Right cardiac atrium (tissue), 5 donors: ENCODE data around the gene IL24. TPM values are rescaled to one million over a fixed set of nuclear protein-coding genes. Genes with fewer than 3 reads are reported as not detected.

Experiments
- ATAC-seq, 2 donors: fragments of 200-7000 bp; cut with Tn5 transposase; one replicate each; pipeline versions ENCODE4 v1.8.0 to v1.9.1; 2020; ENCODE audit warnings: moderate library complexity in 2 of 2, mild to moderate bottlenecking in 1 of 2
- DNase-seq, 3 donors: peaks; one replicate each; pipeline ENCODE4 v3.0.0-alpha.2; 2020
- H3K27ac ChIP-seq: one replicate; pipeline ENCODE4 v1.5.1; 2013; ENCODE audit warnings: mild to moderate bottlenecking, low read length, control low read depth, moderate library complexity
- H3K27me3 ChIP-seq: one replicate; pipeline ENCODE4 v1.6.1; 2013; ENCODE audit not compliant: control insufficient read depth, insufficient read depth
- H3K4me1 ChIP-seq: one replicate; pipeline ENCODE4 v1.6.1; 2013; ENCODE audit warnings: low read length; ENCODE audit not compliant: control insufficient read depth, insufficient read depth
- H3K4me3 ChIP-seq: one replicate; pipeline ENCODE4 v1.5.1; 2013; ENCODE audit warnings: low read length, control low read depth
- H3K9me3 ChIP-seq: one replicate; pipeline ENCODE4 v1.6.1; 2013; ENCODE audit warnings: low read length; ENCODE audit not compliant: control insufficient read depth
- WGBS: extraction: QIAGEN DNeasy Blood & Tissue Kit; methylation state at CpG from one replicate; pipeline ENCODE4 v1.1.7; 2013; 5-methylcytosine and 5-hydroxymethylcytosine counted together
- intact Hi-C, 4 donors: fragments of 100-400 bp; cut with DNase I; formaldehyde crosslinking; loops; one replicate each; pipeline versions ENCODE4 v1.11.0 to v1.14.0; 2022 to 2023
- polyA plus RNA-seq: library from polyadenylated mRNA; stranded (reverse); fragments of 200-250 nt; gene quantifications from one replicate; pipeline ENCODE4 v1.2.3, GENCODE V29; 2013
- total RNA-seq, 4 donors: library from RNA; stranded (reverse); fragmentation: NEBNext Ultra II Directional; extraction: Animal tissue kit (Norgen Biotek cat#: 25700); gene quantifications; one replicate each; pipeline ENCODE4 v1.2.1, GENCODE V29; 2021
- donor health status: healthy with polysubstance abuse.
- donor health status: DM: no; HTN: yes; CAD: no.
- donor health status: DM: no; HTN: no; CAD: no.
- donor health status: DM: no; HTN: yes; CAD: no; lungs with severe emphysema.
- donor health status: DM: yes; HTN: yes; CAD: no.

The IL24 gene
- total and polyA plus RNA-seq, 5 donors: not detected

GRCh38 chr1:206945779-206946178, 48.5 kb downstream of the IL24 start:
- Histone ChIP-seq H3K27ac (no peak overlapping the region), H3K9me3 (no peaks in the 10 kb centered on the region), H3K4me3 (no peak overlapping the region), H3K4me1 (no peaks in the 10 kb centered on the region), H3K27me3 (no peaks in the 10 kb centered on the region)
- no peak for DNase-seq
- 91% methylated on average over 4 of the region's 4 CpGs for whole genome bisulfite sequencing
- intact Hi-C loops: no loop called here
- ATAC-seq: no peak

- intact Hi-C loops: no loop called here
- WGBS: 51% methylated on average over 7 of the region's 7 CpGs
- Histone ChIP-seq H3K4me3 (no peak within 1 kb of the TSS), H3K9me3 (no peaks in the 10 kb centered on the region), H3K4me1 (no peaks in the 10 kb centered on the region), H3K27ac (no peak within 1 kb of the TSS), H3K27me3 (no peaks in the 10 kb centered on the region)
- ATAC-seq (no peak), DNase-seq (no peak)
Observed at GRCh38 chr1:206946261-206946660, 49.0 kb downstream of the IL24 start, which contains the start of gene PIGR. Gene PIGR, minus strand, starts transcription at chr1:206946466. Its CDS starts 5,935 bp downstream, at chr1:206940531.

- Histone ChIP-seq H3K4me1 (no peaks in the 10 kb centered on the region), H3K9me3 (no peaks in the 10 kb centered on the region), H3K27me3 (no peaks in the 10 kb centered on the region), H3K27ac (no peak overlapping the region), H3K4me3 (no peak overlapping the region)
- ATAC-seq: no peak
- intact Hi-C loops: no loop called here
- no peak for DNase-seq
- WGBS: 87% methylated on average over 3 of the region's 3 CpGs
Observed at GRCh38 chr1:206947255-206947654, 50.0 kb downstream of the IL24 start.

GRCh38 chr1:206949208-206949607, 52.0 kb downstream of the IL24 start:
- no peaks in the 10 kb centered on the region for H3K4me1 ChIP-seq
- 76% methylated on average over 4 of the region's 4 CpGs for WGBS
- DNase-seq: peak in 1 of 3 donors; percentile 51
- H3K27me3 ChIP-seq: no peaks in the 10 kb centered on the region
- H3K4me3 ChIP-seq: no peak overlapping the region
- no peak overlapping the region for H3K27ac ChIP-seq
- no peak for ATAC-seq
- intact Hi-C loops: no loop called here
- H3K9me3 ChIP-seq: no peaks in the 10 kb centered on the region

- Histone ChIP-seq H3K27ac (no peak overlapping the region), H3K27me3 (no peaks in the 10 kb centered on the region), H3K9me3 (no peaks in the 10 kb centered on the region), H3K4me3 (no peak overlapping the region), H3K4me1 (no peaks in the 10 kb centered on the region)
- WGBS: 92% methylated on average over 5 of the region's 5 CpGs
- no peak for DNase-seq
- intact Hi-C loops: no loop called here
- no peak for ATAC-seq
Observed at GRCh38 chr1:206949641-206950040, 52.4 kb downstream of the IL24 start.

GRCh38 chr1:206951318-206952100, 54.3 kb downstream of the IL24 start:
- ATAC-seq (no peak), DNase-seq (no peak)
- Histone ChIP-seq H3K9me3 (no peaks in the 10 kb centered on the region), H3K27ac (no peak overlapping the region), H3K4me3 (no peak overlapping the region), H3K27me3 (no peaks in the 10 kb centered on the region), H3K4me1 (no peaks in the 10 kb centered on the region)
- intact Hi-C loops: no loop called here
- 79% methylated on average over 4 of the region's 4 CpGs for WGBS

- ATAC-seq (no peak), DNase-seq (no peak)
- Histone ChIP-seq H3K27ac (no peak overlapping the region), H3K9me3 (no peaks in the 10 kb centered on the region), H3K4me3 (no peak overlapping the region), H3K27me3 (no peaks in the 10 kb centered on the region), H3K4me1 (no peaks in the 10 kb centered on the region)
- WGBS: 57% methylated on average over 4 of the region's 4 CpGs
- intact Hi-C loops: no loop called here
Observed at GRCh38 chr1:206952171-206952570, 54.9 kb downstream of the IL24 start.

- intact Hi-C loops: no loop called here
- H3K27me3 ChIP-seq: no peaks in the 10 kb centered on the region
- DNase-seq: no peak
- no peaks in the 10 kb centered on the region for H3K4me1 ChIP-seq
- WGBS: 89% methylated on average over 3 of the region's 3 CpGs
- no peak overlapping the region for H3K27ac ChIP-seq
- no peak overlapping the region for H3K4me3 ChIP-seq
- ATAC-seq: no peak
- no peaks in the 10 kb centered on the region for H3K9me3 ChIP-seq
Observed at GRCh38 chr1:206953126-206953525, 55.9 kb downstream of the IL24 start.

GRCh38 chr1:206953626-206954025, 56.4 kb downstream of the IL24 start:
- intact Hi-C loops: no loop called here
- no peaks in the 10 kb centered on the region for H3K27me3 ChIP-seq
- H3K9me3 ChIP-seq: no peaks in the 10 kb centered on the region
- no peaks in the 10 kb centered on the region for H3K4me1 ChIP-seq
- no peak for ATAC-seq
- no peak for DNase-seq
- no peak overlapping the region for H3K27ac ChIP-seq
- no peak overlapping the region for H3K4me3 ChIP-seq
- WGBS: 98% methylated on average over 2 of the region's 2 CpGs

Other genes starting within 250 kb of the IL24 start
- 100 to 1,000 TPM; 192 to 221 (median 216) TPM for gene MAPKAPK2, start 212.5 kb upstream of the IL24 start, total RNA-seq
- 129 TPM for gene MAPKAPK2, start 212.5 kb upstream of the IL24 start, polyA plus RNA-seq
- gene IL19, start 126.7 kb upstream of the IL24 start, total RNA-seq: not detected
- gene IL19, start 126.7 kb upstream of the IL24 start, polyA plus RNA-seq: not detected
- gene IL10, start 124.9 kb upstream of the IL24 start, total RNA-seq: 1 to 10 TPM in 3 of 4 donors, under 1 TPM in 1; 0.59 to 5.9 (median 1.3) TPM
- gene IL10, start 124.9 kb upstream of the IL24 start, polyA plus RNA-seq: 0.75 TPM
- gene IL20, start 31.8 kb upstream of the IL24 start, total RNA-seq: not detected
- gene IL20, start 31.8 kb upstream of the IL24 start, polyA plus RNA-seq: not detected
- gene FCMR, start 24.5 kb downstream of the IL24 start, total RNA-seq: 1 to 10 TPM; 1.7 to 2.7 (median 2.1) TPM
- 0.81 TPM for gene FCMR, start 24.5 kb downstream of the IL24 start, polyA plus RNA-seq
- gene PIGR, start 49.0 kb downstream of the IL24 start, total RNA-seq: under 1 TPM in 3 of 4 donors, not detected in 1; 0.09 to 0.59 (median 0.17) TPM
- 0.23 TPM for gene PIGR, start 49.0 kb downstream of the IL24 start, polyA plus RNA-seq
- not detected for gene FCAMR, start 73.0 kb downstream of the IL24 start, total RNA-seq
- gene FCAMR, start 73.0 kb downstream of the IL24 start, polyA plus RNA-seq: not detected
- under 1 TPM in 3 of 4 donors, not detected in 1; 0.06 to 0.14 (median 0.08) TPM for gene C1orf116, start 135.3 kb downstream of the IL24 start, total RNA-seq
- gene C1orf116, start 135.3 kb downstream of the IL24 start, polyA plus RNA-seq: 0.05 TPM
- 1 to 10 TPM; 4.6 to 5.0 (median 4.8) TPM for gene YOD1, start 153.8 kb downstream of the IL24 start, total RNA-seq
- 1.6 TPM for gene YOD1, start 153.8 kb downstream of the IL24 start, polyA plus RNA-seq
- gene PFKFB2, start 155.8 kb downstream of the IL24 start, total RNA-seq: 10 to 100 TPM; 16.4 to 29.7 (median 21.7) TPM
- 9.4 TPM for gene PFKFB2, start 155.8 kb downstream of the IL24 start, polyA plus RNA-seq
- under 1 TPM in 1 of 4 donors, not detected in 3; 0.43 TPM for gene C4BPB, start 191.4 kb downstream of the IL24 start, total RNA-seq
- 0.05 TPM for gene C4BPB, start 191.4 kb downstream of the IL24 start, polyA plus RNA-seq
- gene C4BPA, start 206.8 kb downstream of the IL24 start, total RNA-seq: under 1 TPM in 1 of 4 donors, not detected in 3; 0.14 TPM
- not detected for gene C4BPA, start 206.8 kb downstream of the IL24 start, polyA plus RNA-seq